Astrocyte (in vitro differentiated cells and primary cell): ENCODE data around the gene TLR9. TPM values are rescaled to one million over a fixed set of nuclear protein-coding genes. Genes with fewer than 3 reads are reported as not detected.

Source experiments
- DNase-seq: peaks from one replicate; pipeline ENCODE4 v3.0.0-alpha.2; 2010; ENCODE audit warnings: low read depth
- FAIRE-seq: peaks from 2 replicates; lab custom pipeline; 2011; peaks lifted over from hg19 to GRCh38; lab: Jason Lieb, UNC
- H2AFZ ChIP-seq: 2 replicates; pipeline ENCODE4 v1.6.0; 2012; ENCODE audit warnings: low read depth, low read length, inconsistent platforms
- H3K27ac ChIP-seq: 2 replicates; pipeline ENCODE4 v1.5.1; 2011; ENCODE audit warnings: low read depth, low read length, inconsistent platforms
- H3K27me3 ChIP-seq: 2 replicates; pipeline ENCODE4 v1.6.0; 2011; ENCODE audit warnings: low read length, inconsistent platforms; ENCODE audit not compliant: insufficient read depth
- H3K36me3 ChIP-seq: 2 replicates; pipeline ENCODE4 v1.5.1; 2011; ENCODE audit warnings: low read length, inconsistent platforms; ENCODE audit not compliant: insufficient read depth
- H3K4me1 ChIP-seq: 2 replicates; pipeline ENCODE4 v1.5.1; 2011; ENCODE audit warnings: low read length, inconsistent platforms; ENCODE audit not compliant: insufficient read depth
- H3K4me2 ChIP-seq: 2 replicates; pipeline ENCODE4 v1.6.0; 2012; ENCODE audit warnings: low read length, inconsistent platforms
- H3K4me3 ChIP-seq: 2 replicates; pipeline ENCODE4 v1.5.1; 2011; ENCODE audit warnings: low read depth, mild to moderate bottlenecking, low read length, inconsistent platforms; ENCODE audit not compliant: insufficient read depth
- H3K79me2 ChIP-seq: 2 replicates; pipeline ENCODE4 v1.6.0; 2012; ENCODE audit warnings: mild to moderate bottlenecking, low read length, inconsistent platforms; ENCODE audit not compliant: insufficient read depth
- H3K9ac ChIP-seq: 2 replicates; pipeline ENCODE4 v1.6.0; 2012; ENCODE audit warnings: mild to moderate bottlenecking, low read length, inconsistent platforms
- H3K9me3 ChIP-seq: 2 replicates; pipeline ENCODE4 v1.5.1; 2012; ENCODE audit warnings: low read depth, mild to moderate bottlenecking, low read length, inconsistent platforms; ENCODE audit not compliant: insufficient read depth
- H4K20me1 ChIP-seq: 2 replicates; pipeline ENCODE4 v1.6.0; 2012; ENCODE audit warnings: low read length, inconsistent platforms; ENCODE audit not compliant: insufficient read depth
- H3K27ac Mint-ChIP-seq: one replicate; pipeline ENCODE4 v1.8.0; 2021; ENCODE audit warnings: mild to moderate bottlenecking, mixed read lengths; ENCODE audit not compliant: unreplicated experiment
- H3K27me3 Mint-ChIP-seq: one replicate; pipeline ENCODE4 v1.8.0; 2021; ENCODE audit warnings: low read depth, mixed read lengths; ENCODE audit not compliant: unreplicated experiment
- H3K36me3 Mint-ChIP-seq: one replicate; pipeline ENCODE4 v1.8.0; 2021; ENCODE audit warnings: low read depth, mixed read lengths; ENCODE audit not compliant: unreplicated experiment
- H3K4me1 Mint-ChIP-seq: one replicate; pipeline ENCODE4 v1.8.0; 2021; ENCODE audit warnings: low read depth, mixed read lengths; ENCODE audit not compliant: unreplicated experiment
- H3K4me3 Mint-ChIP-seq: one replicate; pipeline ENCODE4 v1.8.0; 2021; ENCODE audit warnings: mild to moderate bottlenecking, moderate library complexity, mixed read lengths; ENCODE audit not compliant: unreplicated experiment
- H3K9me3 Mint-ChIP-seq: one replicate; pipeline ENCODE4 v1.8.0; 2021; ENCODE audit warnings: mild to moderate bottlenecking, mixed read lengths; ENCODE audit not compliant: unreplicated experiment
- EZH2 ChIP-seq: IDR thresholded peaks from 2 replicates; pipeline ENCODE4 v1.6.1; 2012; ENCODE audit warnings: mild to moderate bottlenecking, low read length, inconsistent platforms; ENCODE audit not compliant: insufficient read depth
- total RNA-seq: library from RNA; stranded (reverse); gene quantifications from 2 replicates; pipeline ENCODE4 v1.2.1, GENCODE V29; 2021
- TF ChIP-seq, protein P1 (sequence below): IDR thresholded peaks from 2 replicates; pipeline ENCODE4 v1.5.1; 2011; ENCODE audit warnings: low read depth, mild to moderate bottlenecking, inconsistent platforms, low read length, moderate library complexity; ENCODE audit not compliant: insufficient read depth

Gene TLR9
- total RNA-seq, 1 donor from 2014 or later: 0.25 TPM

DNA sequence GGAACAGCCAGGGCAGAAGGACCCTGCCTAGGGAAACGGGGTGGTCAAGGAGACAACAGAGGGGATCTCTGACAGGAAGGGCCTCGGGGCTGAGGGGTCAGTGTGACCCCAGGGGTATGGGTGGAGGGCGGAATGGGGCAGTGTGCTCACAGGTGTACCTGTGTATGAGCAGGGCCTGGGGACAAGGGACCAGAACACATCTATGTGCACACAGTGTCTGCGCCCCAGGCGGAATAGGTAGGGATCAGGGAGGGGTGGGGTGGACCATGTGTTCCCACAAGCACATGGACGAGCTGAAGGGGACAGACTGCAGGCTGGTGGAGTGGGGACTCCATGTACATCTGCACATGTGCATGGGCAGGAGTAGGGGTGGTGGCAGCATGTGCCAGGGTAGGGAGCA lies 5.0 kb upstream of the TLR9 start:
- Histone ChIP-seq H3K79me2 (peaks cover 31% of the 10 kb centered on the region), H3K4me3 (no peak overlapping the region), H3K27me3 (no peaks in the 10 kb centered on the region), H3K4me2 (no peak overlapping the region), H4K20me1 (peaks cover 70% of the 10 kb centered on the region), H3K4me1 (no peaks in the 10 kb centered on the region), H3K27ac (no peak overlapping the region), H2AFZ (no peak overlapping the region), H3K9me3 (no peaks in the 10 kb centered on the region), H3K9ac (no peak overlapping the region), H3K36me3 (peaks cover 13% of the 10 kb centered on the region)
- DNase-seq (no peak), FAIRE-seq (no peak)
- Mint-ChIP-seq H3K36me3 (peaks cover 13% of the 10 kb centered on the region), H3K4me1 (peaks cover 2% of the 10 kb centered on the region), H3K4me3 (no peak overlapping the region), H3K9me3 (peaks cover 6% of the 10 kb centered on the region), H3K27me3 (no peaks in the 10 kb centered on the region), H3K27ac (no peak overlapping the region)
- TF ChIP-seq, protein P1, sequence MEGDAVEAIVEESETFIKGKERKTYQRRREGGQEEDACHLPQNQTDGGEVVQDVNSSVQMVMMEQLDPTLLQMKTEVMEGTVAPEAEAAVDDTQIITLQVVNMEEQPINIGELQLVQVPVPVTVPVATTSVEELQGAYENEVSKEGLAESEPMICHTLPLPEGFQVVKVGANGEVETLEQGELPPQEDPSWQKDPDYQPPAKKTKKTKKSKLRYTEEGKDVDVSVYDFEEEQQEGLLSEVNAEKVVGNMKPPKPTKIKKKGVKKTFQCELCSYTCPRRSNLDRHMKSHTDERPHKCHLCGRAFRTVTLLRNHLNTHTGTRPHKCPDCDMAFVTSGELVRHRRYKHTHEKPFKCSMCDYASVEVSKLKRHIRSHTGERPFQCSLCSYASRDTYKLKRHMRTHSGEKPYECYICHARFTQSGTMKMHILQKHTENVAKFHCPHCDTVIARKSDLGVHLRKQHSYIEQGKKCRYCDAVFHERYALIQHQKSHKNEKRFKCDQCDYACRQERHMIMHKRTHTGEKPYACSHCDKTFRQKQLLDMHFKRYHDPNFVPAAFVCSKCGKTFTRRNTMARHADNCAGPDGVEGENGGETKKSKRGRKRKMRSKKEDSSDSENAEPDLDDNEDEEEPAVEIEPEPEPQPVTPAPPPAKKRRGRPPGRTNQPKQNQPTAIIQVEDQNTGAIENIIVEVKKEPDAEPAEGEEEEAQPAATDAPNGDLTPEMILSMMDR: no peak
- no peak for TF ChIP-seq EZH2

DNA sequence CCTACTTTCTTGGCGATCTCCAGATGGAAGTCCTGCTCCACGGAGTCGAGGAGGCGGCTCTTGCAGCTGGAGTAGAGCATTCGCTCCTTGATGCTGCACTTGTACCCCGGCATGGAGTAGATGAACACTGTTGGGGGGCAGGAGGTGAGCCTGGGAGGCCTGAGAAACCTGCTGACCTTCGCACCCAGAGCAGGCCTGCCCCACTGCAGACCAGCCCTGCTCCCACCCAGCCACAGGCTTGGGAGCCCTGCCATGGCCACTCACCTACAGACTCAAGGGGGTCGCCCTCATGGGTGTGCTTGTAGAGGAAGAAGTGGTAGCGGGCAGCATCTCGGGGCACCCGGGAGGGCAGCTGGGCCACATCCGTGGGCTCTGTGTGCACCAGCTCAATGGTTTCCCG lies 4.2 kb upstream of the TLR9 start:
- DNase-seq: no peak
- no peak for TF ChIP-seq EZH2
- TF ChIP-seq, protein P1: no peak
- H3K36me3 ChIP-seq: peaks cover 11% of the 10 kb centered on the region
- no peak overlapping the region for H3K4me2 ChIP-seq
- H4K20me1 ChIP-seq: peaks cover 62% of the 10 kb centered on the region
- no peak overlapping the region for H2AFZ ChIP-seq
- H3K4me3 Mint-ChIP-seq: no peak overlapping the region
- H3K4me1 Mint-ChIP-seq: no peaks in the 10 kb centered on the region
- H3K27me3 ChIP-seq: no peaks in the 10 kb centered on the region
- H3K9me3 Mint-ChIP-seq: peaks cover 6% of the 10 kb centered on the region
- H3K4me3 ChIP-seq: no peak overlapping the region
- no peak overlapping the region for H3K27ac ChIP-seq
- peaks cover 23% of the 10 kb centered on the region for H3K79me2 ChIP-seq
- H3K4me1 ChIP-seq: no peaks in the 10 kb centered on the region
- no peak overlapping the region for H3K27ac Mint-ChIP-seq
- peaks cover 13% of the 10 kb centered on the region for H3K36me3 Mint-ChIP-seq
- FAIRE-seq: no peak
- H3K9me3 ChIP-seq: no peaks in the 10 kb centered on the region
- H3K9ac ChIP-seq: no peak overlapping the region
- H3K27me3 Mint-ChIP-seq: peaks cover 3% of the 10 kb centered on the region

DNA sequence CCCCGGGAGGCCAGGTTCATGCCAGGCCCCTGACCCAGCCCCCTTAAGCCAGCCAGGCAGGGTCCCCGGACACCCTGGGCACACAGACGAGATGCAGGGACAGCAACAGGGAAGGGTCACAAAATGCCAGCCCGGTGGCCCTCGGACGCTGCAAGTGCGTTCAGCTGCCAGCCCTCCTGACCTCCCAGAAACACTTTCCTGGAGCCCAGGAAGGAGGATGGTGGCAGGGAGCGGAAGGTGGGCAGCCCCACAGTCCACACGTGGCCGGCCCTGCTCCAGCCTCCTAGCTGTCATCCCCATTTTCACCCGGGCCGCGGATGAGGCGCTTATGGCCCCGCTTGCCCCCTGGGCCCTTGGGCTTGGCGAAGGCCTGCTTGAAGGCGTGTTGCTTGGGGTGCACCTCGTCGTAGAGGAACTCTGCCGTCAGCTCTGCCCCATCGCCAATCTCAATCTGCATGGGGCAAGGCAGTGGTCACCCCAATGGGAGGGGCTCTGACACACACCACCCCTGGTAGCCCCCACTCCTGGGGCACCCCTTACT lies 3.4 kb upstream of the TLR9 start:
- Histone ChIP-seq H3K4me1 (no peaks in the 10 kb centered on the region), H3K4me2 (no peak overlapping the region), H3K27me3 (no peaks in the 10 kb centered on the region), H3K27ac (no peak overlapping the region), H3K36me3 (peaks cover 11% of the 10 kb centered on the region), H4K20me1 (peaks cover 54% of the 10 kb centered on the region), H3K9ac (no peak overlapping the region), H2AFZ (no peak overlapping the region), H3K79me2 (peaks cover 15% of the 10 kb centered on the region), H3K9me3 (no peaks in the 10 kb centered on the region), H3K4me3 (no peak overlapping the region)
- no peak for DNase-seq
- peaks cover 13% of the 10 kb centered on the region for H3K36me3 Mint-ChIP-seq
- no peak overlapping the region for H3K4me3 Mint-ChIP-seq
- H3K9me3 Mint-ChIP-seq: peaks cover 6% of the 10 kb centered on the region
- no peak for FAIRE-seq
- H3K27me3 Mint-ChIP-seq: peaks cover 6% of the 10 kb centered on the region
- H3K4me1 Mint-ChIP-seq: no peaks in the 10 kb centered on the region
- no peak overlapping the region for H3K27ac Mint-ChIP-seq
- TF ChIP-seq, protein P1: no peak
- TF ChIP-seq EZH2: no peak
